ENCODE measurements around the gene RERE. TPM values are rescaled to one million over a fixed set of nuclear protein-coding genes. Genes with fewer than 3 reads are reported as not detected.

The RERE gene
- total RNA-seq, 1 experiment from 2014 or later, result 40.6 TPM

- no peak overlapping the region for H3K4me2 ChIP-seq (ENCODE audit: low read length)
These were observed 137.3 kb downstream of the RERE start for GRCh38 chr1:8679929-8680663.

More at GRCh38 chr1:8679929-8680663, 137.3 kb downstream of the RERE start:
- Histone ChIP-seq H3K27me3 (ENCODE audit: insufficient read depth, low read length) (no peaks in the 10 kb centered on the region), H3K27ac (ENCODE audit: low read depth, low read length) (no peak overlapping the region), H4K20me1 (ENCODE audit: insufficient read depth) (no peaks in the 10 kb centered on the region), H3K4me1 (ENCODE audit: control insufficient read depth in 1 of 2, insufficient read depth in 2 of 2, low read length in 2 of 2) (no peaks in the 10 kb centered on the region), H3K36me3 (ENCODE audit: control insufficient read depth in 1 of 2, insufficient read depth in 2 of 2, low read length in 2 of 2) (no peaks in the 10 kb centered on the region), H3K79me2 (ENCODE audit: insufficient read depth, low read length) (peaks cover 64% of the 10 kb centered on the region), H2AFZ (ENCODE audit: low read depth, low read length, poor library complexity, severe bottlenecking) (no peak overlapping the region), H3K9me2 (ENCODE audit: insufficient read depth) (no peaks in the 10 kb centered on the region), H3K9me3 (ENCODE audit: control insufficient read depth in 1 of 2, insufficient read depth in 1 of 2, low read depth in 1 of 2, low read length in 2 of 2) (no peaks in the 10 kb centered on the region), H3K4me3 (replicated peaks in 1 of 2; ENCODE audit: low read depth in 1 of 2, low read length in 2 of 2) (no peak overlapping the region), H3K9ac (ENCODE audit: low read length) (no peak overlapping the region)
- intact Hi-C loops (cut with micrococcal nuclease), result no loop called here
- no peak for DNase-seq (ENCODE audit: low read depth, low spot score)
- ChIA-PET POLR2A (no interaction called here), CTCF (interaction anchor here (1.0 to 1.2 kb wide), 2 partner anchors 9 to 10 kb away, joined by 4 to 5 read pairs; no protein-coding TSS in a partner anchor), RAD21 (ENCODE audit: low non-redundant PET in 1 of 2, low total read pairs in 2 of 2, uncharacterized antibody in 2 of 2, unreplicated experiment in 2 of 2) (no interaction called here)
- ATAC-seq, result no peak
- TF ChIP-seq EGR1 (IDR thresholded peaks at IDR 0.05; ENCODE audit: low read depth) (no peak), FOSL1 (IDR thresholded peaks at IDR 0.05; ENCODE audit: low read depth) (no peak), TCF7L2 (IDR thresholded peaks at IDR 0.05; ENCODE audit: borderline replicate concordance, extremely low read depth, insufficient read depth, insufficient read length) (no peak), JUND (IDR thresholded peaks at IDR 0.05) (no peak), POLR2AphosphoS5 (IDR thresholded peaks at IDR 0.05; ENCODE audit: low read depth, low read length) (no peak), ELF1 (IDR thresholded peaks at IDR 0.05; ENCODE audit: borderline replicate concordance, low read depth) (no peak), POLR2A (IDR thresholded peaks at IDR 0.05; ENCODE audit: borderline replicate concordance, extremely low read depth, insufficient read depth, insufficient read length) (no peak), ZFX (IDR thresholded peaks at IDR 0.05) (no peak), ZBTB33 (IDR thresholded peaks at IDR 0.05; ENCODE audit: extremely low read depth, insufficient replicate concordance, low read length) (no peak), ZNF274 (IDR thresholded peaks at IDR 0.05; ENCODE audit: low read depth, low read length) (no peak), SIN3A (IDR thresholded peaks at IDR 0.05; ENCODE audit: low read depth) (no peak), MAX (IDR thresholded peaks at IDR 0.05) (no peak), EZH2 (IDR thresholded peaks at IDR 0.05) (no peak)
- no TSS peak for BruUV-seq (replicated peaks)
